IMR-90 (cell line): ENCODE data around the gene DOCK2.

Experiments
- BHLHE40 ChIP-seq: fragments of 150-350 bp; IDR thresholded peaks from 2 replicates; pipeline ENCODE4 v1.6.1; 2016; ENCODE audit warnings: mild to moderate bottlenecking, low read depth, low read length
- CEBPB ChIP-seq: IDR thresholded peaks from 2 replicates; pipeline ENCODE4 v1.6.1; 2012; ENCODE audit warnings: low read depth, low read length, improper control_type of control experiment
- CHD1 ChIP-seq: IDR thresholded peaks from 2 replicates; pipeline ENCODE4 v1.6.1; 2012; ENCODE audit warnings: low read depth, low read length, improper control_type of control experiment
- FOS ChIP-seq: fragments of 150-350 bp; IDR thresholded peaks from 2 replicates; pipeline ENCODE4 v1.6.1; 2016; ENCODE audit warnings: low read depth, low read length
- MAFK ChIP-seq: IDR thresholded peaks from 2 replicates; pipeline ENCODE4 v1.6.1; 2012; ENCODE audit warnings: low read depth, low read length, improper control_type of control experiment
- MXI1 ChIP-seq: IDR thresholded peaks from 2 replicates; pipeline ENCODE4 v1.6.1; 2012; ENCODE audit warnings: low read depth, mild to moderate bottlenecking, low read length, moderate library complexity, borderline replicate concordance
- NFE2L2 ChIP-seq: fragments of 150-350 bp; IDR thresholded peaks from 2 replicates; pipeline ENCODE4 v1.6.1; 2016; ENCODE audit warnings: low read depth, mild to moderate bottlenecking, low read length
- POLR2A ChIP-seq: IDR thresholded peaks from 2 replicates; pipeline ENCODE4 v1.6.1; 2012; ENCODE audit warnings: mild to moderate bottlenecking, low read depth, low read length
- RAD21 ChIP-seq: IDR thresholded peaks from 2 replicates; pipeline ENCODE4 v1.6.1; 2012; ENCODE audit warnings: low read length, improper control_type of control experiment
- RFX5 ChIP-seq: IDR thresholded peaks from 2 replicates; pipeline ENCODE4 v1.8.0; 2012; ENCODE audit warnings: low read depth, mild to moderate bottlenecking, low read length, moderate library complexity
- SMC3 ChIP-seq: fragments of 150-350 bp; IDR thresholded peaks from 2 replicates; pipeline ENCODE4 v1.6.1; 2016; ENCODE audit warnings: low read depth, mild to moderate bottlenecking, antibody characterized with exemption, low read length, moderate library complexity
- USF2 ChIP-seq: fragments of 150-350 bp; IDR thresholded peaks from 2 replicates; pipeline ENCODE4 v1.6.1; 2017; ENCODE audit warnings: mild to moderate bottlenecking, antibody characterized with exemption, low read length, low read depth
- TF ChIP-seq, protein P1 (sequence below): conservative IDR thresholded peaks from 2 replicates; pipeline ENCODE4 v1.5.1; 2012; ENCODE audit warnings: mild to moderate bottlenecking, low read depth, low read length, improper control_type of control experiment
- TF ChIP-seq, protein P2 (sequence below): fragments of 150-350 bp; IDR thresholded peaks from 2 replicates; pipeline ENCODE4 v1.6.1; 2016; ENCODE audit warnings: low read depth, mild to moderate bottlenecking, low read length, moderate library complexity, borderline replicate concordance

GRCh38 chr5:169873642-169874041 lies 236.6 kb downstream of the DOCK2 start:
- TF ChIP-seq SMC3 = no peak
- TF ChIP-seq, protein P1, sequence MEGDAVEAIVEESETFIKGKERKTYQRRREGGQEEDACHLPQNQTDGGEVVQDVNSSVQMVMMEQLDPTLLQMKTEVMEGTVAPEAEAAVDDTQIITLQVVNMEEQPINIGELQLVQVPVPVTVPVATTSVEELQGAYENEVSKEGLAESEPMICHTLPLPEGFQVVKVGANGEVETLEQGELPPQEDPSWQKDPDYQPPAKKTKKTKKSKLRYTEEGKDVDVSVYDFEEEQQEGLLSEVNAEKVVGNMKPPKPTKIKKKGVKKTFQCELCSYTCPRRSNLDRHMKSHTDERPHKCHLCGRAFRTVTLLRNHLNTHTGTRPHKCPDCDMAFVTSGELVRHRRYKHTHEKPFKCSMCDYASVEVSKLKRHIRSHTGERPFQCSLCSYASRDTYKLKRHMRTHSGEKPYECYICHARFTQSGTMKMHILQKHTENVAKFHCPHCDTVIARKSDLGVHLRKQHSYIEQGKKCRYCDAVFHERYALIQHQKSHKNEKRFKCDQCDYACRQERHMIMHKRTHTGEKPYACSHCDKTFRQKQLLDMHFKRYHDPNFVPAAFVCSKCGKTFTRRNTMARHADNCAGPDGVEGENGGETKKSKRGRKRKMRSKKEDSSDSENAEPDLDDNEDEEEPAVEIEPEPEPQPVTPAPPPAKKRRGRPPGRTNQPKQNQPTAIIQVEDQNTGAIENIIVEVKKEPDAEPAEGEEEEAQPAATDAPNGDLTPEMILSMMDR = no peak
- no peak for TF ChIP-seq RAD21
- TF ChIP-seq POLR2A = no peak
- TF ChIP-seq, protein P2, sequence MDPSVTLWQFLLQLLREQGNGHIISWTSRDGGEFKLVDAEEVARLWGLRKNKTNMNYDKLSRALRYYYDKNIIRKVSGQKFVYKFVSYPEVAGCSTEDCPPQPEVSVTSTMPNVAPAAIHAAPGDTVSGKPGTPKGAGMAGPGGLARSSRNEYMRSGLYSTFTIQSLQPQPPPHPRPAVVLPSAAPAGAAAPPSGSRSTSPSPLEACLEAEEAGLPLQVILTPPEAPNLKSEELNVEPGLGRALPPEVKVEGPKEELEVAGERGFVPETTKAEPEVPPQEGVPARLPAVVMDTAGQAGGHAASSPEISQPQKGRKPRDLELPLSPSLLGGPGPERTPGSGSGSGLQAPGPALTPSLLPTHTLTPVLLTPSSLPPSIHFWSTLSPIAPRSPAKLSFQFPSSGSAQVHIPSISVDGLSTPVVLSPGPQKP = no peak
- TF ChIP-seq MXI1 = no peak
- TF ChIP-seq NFE2L2 = no peak
- TF ChIP-seq CHD1 = no peak
- no peak for TF ChIP-seq RFX5
- no peak for TF ChIP-seq CEBPB
- TF ChIP-seq FOS = no peak
- no peak for TF ChIP-seq USF2
- no peak for TF ChIP-seq BHLHE40
- no peak for TF ChIP-seq MAFK
